HUES48 (cell line): ENCODE measurements around the gene AKR1D1.
"Not testable (repeated sequence)": the region's sequence is repeated elsewhere in the genome, so short reads cannot be mapped to it uniquely, and the experiment has no call there.

ENCODE experiments used
- H3K27ac ChIP-seq: one replicate; pipeline ENCODE4 v1.7.0; 2013; ENCODE audit warnings: low read depth, low read length, inconsistent platforms
- H3K27me3 ChIP-seq: 2 replicates; pipeline ENCODE4 v1.6.1; 2013; ENCODE audit warnings: mild to moderate bottlenecking, low read length; ENCODE audit not compliant: control insufficient read depth, insufficient read depth
- H3K36me3 ChIP-seq: 2 replicates; pipeline ENCODE4 v1.6.1; 2013; ENCODE audit warnings: low read length; ENCODE audit not compliant: control insufficient read depth, insufficient read depth
- H3K4me1 ChIP-seq: 2 replicates; pipeline ENCODE4 v1.6.1; 2013; ENCODE audit warnings: mild to moderate bottlenecking, low read length; ENCODE audit not compliant: control insufficient read depth, insufficient read depth
- H3K4me3 ChIP-seq: 2 replicates; pipeline ENCODE4 v1.5.1; 2013; ENCODE audit warnings: mild to moderate bottlenecking, low read depth, low read length
- H3K9ac ChIP-seq: 2 replicates; pipeline ENCODE4 v1.6.1; 2013; ENCODE audit warnings: mild to moderate bottlenecking, low read depth, low read length, moderate library complexity
- H3K9me3 ChIP-seq: 2 replicates; pipeline ENCODE4 v1.6.1; 2013; ENCODE audit warnings: low read length; ENCODE audit not compliant: control insufficient read depth, insufficient read depth

AKR1D1 gene

GRCh38 chr7:138144958-138145357 lies 68.7 kb downstream of the AKR1D1 start:
- Histone ChIP-seq H3K27ac (no peak overlapping the region), H3K36me3 (no peaks in the 10 kb centered on the region), H3K9ac (no peak overlapping the region)

GRCh38 chr7:138146221-138146620 lies 70.0 kb downstream of the AKR1D1 start:
- not testable (repeated sequence) for H3K4me3 ChIP-seq, H3K27me3 ChIP-seq, H3K4me1 ChIP-seq, H3K9me3 ChIP-seq, H3K36me3 ChIP-seq, H3K27ac ChIP-seq, H3K9ac ChIP-seq

More at GRCh38 chr7:138144958-138145357, 68.7 kb downstream of the AKR1D1 start:
- Histone ChIP-seq H3K4me3 (no peak overlapping the region), H3K27me3 (no peaks in the 10 kb centered on the region), H3K4me1 (no peaks in the 10 kb centered on the region), H3K9me3 (no peaks in the 10 kb centered on the region)

- not testable (repeated sequence) for H3K27me3 ChIP-seq, H3K9me3 ChIP-seq, H3K9ac ChIP-seq, H3K4me3 ChIP-seq, H3K27ac ChIP-seq, H3K4me1 ChIP-seq, H3K36me3 ChIP-seq
Measured at GRCh38 chr7:138146757-138147734, 70.8 kb downstream of the AKR1D1 start.

GRCh38 chr7:138151731-138152577 lies 75.7 kb downstream of the AKR1D1 start:
- Histone ChIP-seq H3K36me3 (no peaks in the 10 kb centered on the region), H3K4me3 (no peak overlapping the region), H3K4me1 (no peaks in the 10 kb centered on the region), H3K9me3 (no peaks in the 10 kb centered on the region), H3K27me3 (no peaks in the 10 kb centered on the region), H3K9ac (no peak overlapping the region), H3K27ac (no peak overlapping the region)

- Histone ChIP-seq H3K9me3 (no peaks in the 10 kb centered on the region), H3K4me3 (no peak overlapping the region), H3K27me3 (no peaks in the 10 kb centered on the region), H3K4me1 (no peaks in the 10 kb centered on the region), H3K27ac (no peak overlapping the region), H3K36me3 (no peaks in the 10 kb centered on the region), H3K9ac (no peak overlapping the region)
Measured at GRCh38 chr7:138154661-138155060, 78.4 kb downstream of the AKR1D1 start.

GRCh38 chr7:138157702-138158101 lies 81.4 kb downstream of the AKR1D1 start:
- peaks cover 7% of the 10 kb centered on the region for H3K4me1 ChIP-seq
- H3K36me3 ChIP-seq: no peaks in the 10 kb centered on the region
- H3K27me3 ChIP-seq: no peaks in the 10 kb centered on the region
- H3K4me3 ChIP-seq: no peak overlapping the region
- no peak overlapping the region for H3K27ac ChIP-seq
- no peak overlapping the region for H3K9ac ChIP-seq
- no peaks in the 10 kb centered on the region for H3K9me3 ChIP-seq

- Histone ChIP-seq H3K27ac (no peak overlapping the region), H3K9ac (no peak overlapping the region), H3K36me3 (0 out of 2 replicates have a peak, but pooled peaks cover 3% of the 10 kb centered on the region), H3K9me3 (peaks cover 8% of the 10 kb centered on the region), H3K4me3 (no peak overlapping the region), H3K4me1 (peaks cover 7% of the 10 kb centered on the region), H3K27me3 (no peaks in the 10 kb centered on the region)
Measured at GRCh38 chr7:138158739-138159528, 82.7 kb downstream of the AKR1D1 start.

GRCh38 chr7:138161600-138162081 lies 85.4 kb downstream of the AKR1D1 start:
- Histone ChIP-seq H3K9ac (no peak overlapping the region), H3K9me3 (peaks cover 25% of the 10 kb centered on the region), H3K4me1 (peaks cover 14% of the 10 kb centered on the region), H3K27me3 (no peaks in the 10 kb centered on the region), H3K4me3 (no peak overlapping the region), H3K27ac (peak overlapping the region; percentile 36), H3K36me3 (peaks cover 3% of the 10 kb centered on the region; the same call in 1 of the 2 replicates)

- Histone ChIP-seq H3K4me3 (no peak overlapping the region), H3K9ac (no peak overlapping the region), H3K27ac (peak overlapping the region; percentile 21), H3K27me3 (no peaks in the 10 kb centered on the region), H3K4me1 (peaks cover 19% of the 10 kb centered on the region), H3K36me3 (peaks cover 3% of the 10 kb centered on the region; the same call in 1 of the 2 replicates), H3K9me3 (peaks cover 25% of the 10 kb centered on the region)
Measured at GRCh38 chr7:138162236-138162635, 86.0 kb downstream of the AKR1D1 start.

- Histone ChIP-seq H3K9me3 (peaks cover 25% of the 10 kb centered on the region), H3K4me3 (no peak overlapping the region), H3K27me3 (no peaks in the 10 kb centered on the region), H3K36me3 (peaks cover 3% of the 10 kb centered on the region; the same call in 1 of the 2 replicates), H3K4me1 (peaks cover 35% of the 10 kb centered on the region), H3K27ac (no peak overlapping the region), H3K9ac (no peak overlapping the region)
Measured at GRCh38 chr7:138163800-138164199, 87.5 kb downstream of the AKR1D1 start.
